Hypothalamus (tissue), 51 donors: ENCODE data around the gene CCL27.
A peak's percentile ranks its signal among the peaks of the same experiment; 100 is the strongest.

ENCODE experiments used
- DNase-seq, 51 donors: peaks; one replicate each; lab custom pipeline; 2025; lab: John Stamatoyannopoulos, UW

Gene CCL27

GRCh38 chr9:34685591-34685990 lies 23.1 kb upstream of the CCL27 start:
- DNase-seq = no peak

- no peak for DNase-seq
Observed at GRCh38 chr9:34684816-34685215, 22.4 kb upstream of the CCL27 start.

- no peak for DNase-seq
Observed at GRCh38 chr9:34684145-34684544, 21.7 kb upstream of the CCL27 start.

- DNase-seq = no peak
Observed at GRCh38 chr9:34675869-34676268, 13.4 kb upstream of the CCL27 start.

GRCh38 chr9:34675048-34675714 lies 12.7 kb upstream of the CCL27 start:
- peak in 18 of 51 donors; percentile 2 to 56 (median 15) for DNase-seq

GRCh38 chr9:34674440-34674839 lies 12.0 kb upstream of the CCL27 start:
- no peak for DNase-seq

- no peak for DNase-seq
Observed at GRCh38 chr9:34671307-34671706, 8.8 kb upstream of the CCL27 start.

GRCh38 chr9:34669809-34670562 lies 7.5 kb upstream of the CCL27 start:
- DNase-seq = no peak

- DNase-seq = peak; percentile 19 to 97 (median 88)
Observed at GRCh38 chr9:34665381-34666250, 3.2 kb upstream of the CCL27 start.

GRCh38 chr9:34665067-34665380 lies 2.6 kb upstream of the CCL27 start:
- no peak for DNase-seq

- peak in 44 of 51 donors; percentile 10 to 81 (median 48) for DNase-seq
Observed at GRCh38 chr9:34664281-34665066, 2.0 kb upstream of the CCL27 start.

- DNase-seq = no peak
Observed at GRCh38 chr9:34663303-34663605, 797 bp upstream of the CCL27 start.

- DNase-seq = no peak
Observed at GRCh38 chr9:34659592-34660253, 2.7 kb downstream of the CCL27 start.

- DNase-seq = no peak
Observed at GRCh38 chr9:34658461-34658860, 4.0 kb downstream of the CCL27 start.

GRCh38 chr9:34656992-34657391 lies 5.5 kb downstream of the CCL27 start:
- no peak for DNase-seq

GRCh38 chr9:34655394-34655793 lies 7.1 kb downstream of the CCL27 start:
- DNase-seq = no peak

GRCh38 chr9:34654323-34655051 lies 8.0 kb downstream of the CCL27 start:
- peak in 49 of 51 donors; percentile 17 to 83 (median 62) for DNase-seq

- peak in 5 of 51 donors; percentile 7 to 30 (median 23) for DNase-seq
Observed at GRCh38 chr9:34653151-34654072, 9.0 kb downstream of the CCL27 start.
